ENCODE measurements around the gene OTULIN.

OTULIN gene

DNA sequence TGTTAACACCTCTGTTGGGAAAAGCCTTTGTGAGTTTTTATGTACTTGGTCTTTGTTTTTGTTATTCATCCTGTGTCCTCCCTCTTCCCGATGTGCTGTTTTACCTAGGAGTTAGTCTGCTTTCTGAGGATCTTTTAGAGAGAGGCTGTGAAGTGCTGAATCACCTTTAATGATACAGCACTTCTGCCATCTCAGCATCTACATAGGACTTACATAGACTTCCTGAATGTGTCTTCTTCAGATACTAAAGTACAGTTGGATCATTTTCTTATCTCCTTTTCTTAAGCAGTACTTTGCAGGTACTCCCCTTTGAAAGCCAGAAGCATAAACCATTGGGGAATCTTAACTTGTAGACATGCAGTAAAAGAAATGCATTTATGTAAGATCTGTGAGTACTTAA is 31.5 kb downstream of the OTULIN start:
- no peak for TF ChIP-seq TCF4 (CRISPR knock-in tag; IDR thresholded peaks at IDR 0.05; ENCODE audit: borderline replicate concordance)
- TF ChIP-seq TSHZ2 (CRISPR knock-in tag; IDR thresholded peaks at IDR 0.05) = no peak
- TF ChIP-seq, protein P1, sequence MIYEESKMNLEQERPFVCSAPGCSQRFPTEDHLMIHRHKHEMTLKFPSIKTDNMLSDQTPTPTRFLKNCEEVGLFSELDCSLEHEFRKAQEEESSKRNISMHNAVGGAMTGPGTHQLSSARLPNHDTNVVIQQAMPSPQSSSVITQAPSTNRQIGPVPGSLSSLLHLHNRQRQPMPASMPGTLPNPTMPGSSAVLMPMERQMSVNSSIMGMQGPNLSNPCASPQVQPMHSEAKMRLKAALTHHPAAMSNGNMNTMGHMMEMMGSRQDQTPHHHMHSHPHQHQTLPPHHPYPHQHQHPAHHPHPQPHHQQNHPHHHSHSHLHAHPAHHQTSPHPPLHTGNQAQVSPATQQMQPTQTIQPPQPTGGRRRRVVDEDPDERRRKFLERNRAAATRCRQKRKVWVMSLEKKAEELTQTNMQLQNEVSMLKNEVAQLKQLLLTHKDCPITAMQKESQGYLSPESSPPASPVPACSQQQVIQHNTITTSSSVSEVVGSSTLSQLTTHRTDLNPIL (CRISPR knock-in tag; IDR thresholded peaks at IDR 0.05; ENCODE audit: low read depth) = no peak
- TF ChIP-seq TOX (CRISPR knock-in tag; IDR thresholded peaks at IDR 0.05; ENCODE audit: borderline replicate concordance) = no peak
- no peak for TF ChIP-seq GLIS3 (CRISPR knock-in tag; IDR thresholded peaks at IDR 0.05)
- TF ChIP-seq, protein P2, sequence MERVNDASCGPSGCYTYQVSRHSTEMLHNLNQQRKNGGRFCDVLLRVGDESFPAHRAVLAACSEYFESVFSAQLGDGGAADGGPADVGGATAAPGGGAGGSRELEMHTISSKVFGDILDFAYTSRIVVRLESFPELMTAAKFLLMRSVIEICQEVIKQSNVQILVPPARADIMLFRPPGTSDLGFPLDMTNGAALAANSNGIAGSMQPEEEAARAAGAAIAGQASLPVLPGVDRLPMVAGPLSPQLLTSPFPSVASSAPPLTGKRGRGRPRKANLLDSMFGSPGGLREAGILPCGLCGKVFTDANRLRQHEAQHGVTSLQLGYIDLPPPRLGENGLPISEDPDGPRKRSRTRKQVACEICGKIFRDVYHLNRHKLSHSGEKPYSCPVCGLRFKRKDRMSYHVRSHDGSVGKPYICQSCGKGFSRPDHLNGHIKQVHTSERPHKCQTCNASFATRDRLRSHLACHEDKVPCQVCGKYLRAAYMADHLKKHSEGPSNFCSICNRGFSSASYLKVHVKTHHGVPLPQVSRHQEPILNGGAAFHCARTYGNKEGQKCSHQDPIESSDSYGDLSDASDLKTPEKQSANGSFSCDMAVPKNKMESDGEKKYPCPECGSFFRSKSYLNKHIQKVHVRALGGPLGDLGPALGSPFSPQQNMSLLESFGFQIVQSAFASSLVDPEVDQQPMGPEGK (CRISPR knock-in tag; IDR thresholded peaks at IDR 0.05; ENCODE audit: borderline replicate concordance) = no peak
- TF ChIP-seq ZFP30 (CRISPR knock-in tag; IDR thresholded peaks at IDR 0.05) = no peak
- TF ChIP-seq SNAI2 (CRISPR knock-in tag; IDR thresholded peaks at IDR 0.05) = no peak
- no peak for TF ChIP-seq ZNF70 (CRISPR knock-in tag; IDR thresholded peaks at IDR 0.05)
- TF ChIP-seq ARNTL (CRISPR knock-in tag; IDR thresholded peaks at IDR 0.05; ENCODE audit: borderline replicate concordance, low read depth) = no peak
- TF ChIP-seq ZNF565 (CRISPR knock-in tag; conservative IDR thresholded peaks at IDR 0.05; ENCODE audit: low read depth) = no peak
- TF ChIP-seq, protein P3, sequence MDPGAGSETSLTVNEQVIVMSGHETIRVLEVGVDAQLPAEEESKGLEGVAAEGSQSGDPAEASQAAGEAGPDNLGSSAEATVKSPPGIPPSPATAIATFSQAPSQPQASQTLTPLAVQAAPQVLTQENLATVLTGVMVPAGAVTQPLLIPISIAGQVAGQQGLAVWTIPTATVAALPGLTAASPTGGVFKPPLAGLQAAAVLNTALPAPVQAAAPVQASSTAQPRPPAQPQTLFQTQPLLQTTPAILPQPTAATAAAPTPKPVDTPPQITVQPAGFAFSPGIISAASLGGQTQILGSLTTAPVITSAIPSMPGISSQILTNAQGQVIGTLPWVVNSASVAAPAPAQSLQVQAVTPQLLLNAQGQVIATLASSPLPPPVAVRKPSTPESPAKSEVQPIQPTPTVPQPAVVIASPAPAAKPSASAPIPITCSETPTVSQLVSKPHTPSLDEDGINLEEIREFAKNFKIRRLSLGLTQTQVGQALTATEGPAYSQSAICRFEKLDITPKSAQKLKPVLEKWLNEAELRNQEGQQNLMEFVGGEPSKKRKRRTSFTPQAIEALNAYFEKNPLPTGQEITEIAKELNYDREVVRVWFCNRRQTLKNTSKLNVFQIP (CRISPR knock-in tag; IDR thresholded peaks at IDR 0.05; ENCODE audit: borderline replicate concordance, low read depth) = no peak
- TF ChIP-seq ZFP3 (CRISPR knock-in tag; IDR thresholded peaks at IDR 0.05) = no peak
- no peak for ATAC-seq

GRCh38 chr5:14696851-14697250 is 32.3 kb downstream of the OTULIN start:
- no peak for ATAC-seq
- TF ChIP-seq, protein P1 (CRISPR knock-in tag; IDR thresholded peaks at IDR 0.05; ENCODE audit: low read depth) = no peak
- TF ChIP-seq, protein P2 (CRISPR knock-in tag; IDR thresholded peaks at IDR 0.05; ENCODE audit: borderline replicate concordance) = no peak
- TF ChIP-seq ISL1 (CRISPR knock-in tag; IDR thresholded peaks at IDR 0.05) (no peak), ZFP30 (CRISPR knock-in tag; IDR thresholded peaks at IDR 0.05) (no peak), ESRRG (CRISPR knock-in tag; IDR thresholded peaks at IDR 0.05) (no peak), GLIS3 (CRISPR knock-in tag; IDR thresholded peaks at IDR 0.05) (no peak), BACH2 (CRISPR knock-in tag; IDR thresholded peaks at IDR 0.05; ENCODE audit: borderline replicate concordance) (no peak), ZFP3 (CRISPR knock-in tag; IDR thresholded peaks at IDR 0.05) (no peak), ZNF70 (CRISPR knock-in tag; IDR thresholded peaks at IDR 0.05) (no peak), TCF4 (CRISPR knock-in tag; IDR thresholded peaks at IDR 0.05; ENCODE audit: borderline replicate concordance) (no peak), RARB (CRISPR knock-in tag; IDR thresholded peaks at IDR 0.05) (no peak), TSHZ2 (CRISPR knock-in tag; IDR thresholded peaks at IDR 0.05) (no peak), CSDC2 (CRISPR knock-in tag; IDR thresholded peaks at IDR 0.05) (no peak)
- TF ChIP-seq, protein P4, sequence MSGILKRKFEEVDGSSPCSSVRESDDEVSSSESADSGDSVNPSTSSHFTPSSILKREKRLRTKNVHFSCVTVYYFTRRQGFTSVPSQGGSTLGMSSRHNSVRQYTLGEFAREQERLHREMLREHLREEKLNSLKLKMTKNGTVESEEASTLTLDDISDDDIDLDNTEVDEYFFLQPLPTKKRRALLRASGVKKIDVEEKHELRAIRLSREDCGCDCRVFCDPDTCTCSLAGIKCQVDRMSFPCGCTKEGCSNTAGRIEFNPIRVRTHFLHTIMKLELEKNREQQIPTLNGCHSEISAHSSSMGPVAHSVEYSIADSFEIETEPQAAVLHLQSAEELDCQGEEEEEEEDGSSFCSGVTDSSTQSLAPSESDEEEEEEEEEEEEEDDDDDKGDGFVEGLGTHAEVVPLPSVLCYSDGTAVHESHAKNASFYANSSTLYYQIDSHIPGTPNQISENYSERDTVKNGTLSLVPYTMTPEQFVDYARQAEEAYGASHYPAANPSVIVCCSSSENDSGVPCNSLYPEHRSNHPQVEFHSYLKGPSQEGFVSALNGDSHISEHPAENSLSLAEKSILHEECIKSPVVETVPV (CRISPR knock-in tag; IDR thresholded peaks at IDR 0.05) = no peak
- TF ChIP-seq, protein P3 (CRISPR knock-in tag; IDR thresholded peaks at IDR 0.05; ENCODE audit: borderline replicate concordance, low read depth) = no peak

All from SK-N-SH treated with all-trans-retinoic acid at 6 μM for 48 hours (cell line).